ENCODE data around the gene ADGRL2. TPM values are rescaled to one million over a fixed set of nuclear protein-coding genes. Genes with fewer than 3 reads are reported as not detected.

ADGRL2 gene
- 102 TPM for polyA plus RNA-seq (2013, experiment 1 of 2)
- 104 TPM for polyA plus RNA-seq (2013, experiment 2 of 2)

GRCh38 chr1:81800695-81801650 lies at the start of gene ADGRL2:
TSS of gene ADGRL2 (plus strand) at chr1:81800934. CDS start at chr1:81836985, 36,051 bp downstream.
- Histone ChIP-seq H3K9ac (ENCODE audit: low read length) (peak within 1 kb of the TSS; percentile 81), H3K79me1 (ENCODE audit: low read length) (no peaks in the 10 kb centered on the region), H3K4me2 (ENCODE audit: low read length) (peak within 1 kb of the TSS; percentile 74), H3K4me1 (ENCODE audit: control insufficient read depth, low read depth, low read length) (no peaks in the 10 kb centered on the region), H2BK15ac (replicated peaks; ENCODE audit: low read depth) (peak within 1 kb of the TSS; percentile 38), H2BK120ac (ENCODE audit: low read depth, low read length) (peak within 1 kb of the TSS; percentile 68), H3K56ac (ENCODE audit: low read length) (peak within 1 kb of the TSS; percentile 94), H3K27ac (ENCODE audit: low read depth, low read length) (peak within 1 kb of the TSS; percentile 99), H4K8ac (ENCODE audit: low read depth, low read length) (peak within 1 kb of the TSS; percentile 89), H3K4ac (ENCODE audit: low read depth, low read length) (peak within 1 kb of the TSS; percentile 71), H3K23ac (ENCODE audit: low read length) (no peak within 1 kb of the TSS), H4K5ac (ENCODE audit: low read length) (no peak within 1 kb of the TSS), H3K36me3 (ENCODE audit: control insufficient read depth, insufficient read depth, low read length) (no peaks in the 10 kb centered on the region), H3K4me3 (ENCODE audit: low read length) (peak within 1 kb of the TSS; percentile 27), H3K79me2 (ENCODE audit: control insufficient read depth, insufficient read depth, low read length) (peaks cover 27% of the 10 kb centered on the region), H3K18ac (ENCODE audit: low read length) (peak within 1 kb of the TSS; percentile 99), H2BK5ac (ENCODE audit: low read length) (peak within 1 kb of the TSS; percentile 83), H2AK5ac (ENCODE audit: low read length) (no peak within 1 kb of the TSS), H3K27me3 (ENCODE audit: insufficient read depth, low read length, poor library complexity) (no peaks in the 10 kb centered on the region)
- peak; percentile 97 for DNase-seq
- WGBS (ENCODE audit: extremely low coverage, insufficient coverage, low lambda C conversion rate) = no CpG with 5 or more reads among the region's 81 CpGs

- Histone ChIP-seq H3K27me3 (ENCODE audit: insufficient read depth, low read length, poor library complexity) (no peaks in the 10 kb centered on the region), H3K18ac (ENCODE audit: low read length) (no peak overlapping the region), H2BK120ac (ENCODE audit: low read depth, low read length) (no peak overlapping the region), H4K5ac (ENCODE audit: low read length) (no peak overlapping the region), H3K79me2 (ENCODE audit: control insufficient read depth, insufficient read depth, low read length) (no peaks in the 10 kb centered on the region), H3K27ac (ENCODE audit: low read depth, low read length) (no peak overlapping the region), H3K4ac (ENCODE audit: low read depth, low read length) (no peak overlapping the region), H3K4me1 (ENCODE audit: control insufficient read depth, low read depth, low read length) (peaks cover 2% of the 10 kb centered on the region), H4K8ac (ENCODE audit: low read depth, low read length) (no peak overlapping the region), H3K36me3 (ENCODE audit: control insufficient read depth, insufficient read depth, low read length) (no peaks in the 10 kb centered on the region), H3K4me2 (ENCODE audit: low read length) (no peak overlapping the region), H3K23ac (ENCODE audit: low read length) (no peak overlapping the region), H2BK15ac (replicated peaks; ENCODE audit: low read depth) (no peak overlapping the region), H3K56ac (ENCODE audit: low read length) (no peak overlapping the region), H2AK5ac (ENCODE audit: low read length) (no peak overlapping the region), H3K4me3 (ENCODE audit: low read length) (no peak overlapping the region), H2BK5ac (ENCODE audit: low read length) (no peak overlapping the region), H3K9ac (ENCODE audit: low read length) (no peak overlapping the region), H3K79me1 (ENCODE audit: low read length) (no peaks in the 10 kb centered on the region)
- WGBS (ENCODE audit: extremely low coverage, insufficient coverage, low lambda C conversion rate) = no CpG with 5 or more reads among the region's 2 CpGs
- no peak for DNase-seq
These were observed 47.9 kb upstream of the ADGRL2 start for GRCh38 chr1:81752840-81753239.

- Histone ChIP-seq H3K36me3 (ENCODE audit: control insufficient read depth, insufficient read depth, low read length) (no peaks in the 10 kb centered on the region), H2BK5ac (ENCODE audit: low read length) (no peak overlapping the region)
- DNase-seq = no peak
These were observed 46.3 kb upstream of the ADGRL2 start for GRCh38 chr1:81754424-81754823.

GRCh38 chr1:81756872-81757271 lies 43.9 kb upstream of the ADGRL2 start:
- Histone ChIP-seq H3K4me2 (ENCODE audit: low read length) (no peak overlapping the region), H3K79me2 (ENCODE audit: control insufficient read depth, insufficient read depth, low read length) (no peaks in the 10 kb centered on the region), H3K79me1 (ENCODE audit: low read length) (no peaks in the 10 kb centered on the region), H2AK5ac (ENCODE audit: low read length) (no peak overlapping the region), H3K4me3 (ENCODE audit: low read length) (no peak overlapping the region), H3K56ac (ENCODE audit: low read length) (no peak overlapping the region), H3K4ac (ENCODE audit: low read depth, low read length) (no peak overlapping the region), H3K36me3 (ENCODE audit: control insufficient read depth, insufficient read depth, low read length) (no peaks in the 10 kb centered on the region), H2BK120ac (ENCODE audit: low read depth, low read length) (no peak overlapping the region), H2BK5ac (ENCODE audit: low read length) (no peak overlapping the region), H3K23ac (ENCODE audit: low read length) (no peak overlapping the region), H2BK15ac (replicated peaks; ENCODE audit: low read depth) (no peak overlapping the region), H4K5ac (ENCODE audit: low read length) (no peak overlapping the region), H3K18ac (ENCODE audit: low read length) (peak overlapping the region; percentile 60), H3K9ac (ENCODE audit: low read length) (no peak overlapping the region), H4K8ac (ENCODE audit: low read depth, low read length) (no peak overlapping the region), H3K27me3 (ENCODE audit: insufficient read depth, low read length, poor library complexity) (no peaks in the 10 kb centered on the region), H3K27ac (ENCODE audit: low read depth, low read length) (no peak overlapping the region), H3K4me1 (ENCODE audit: control insufficient read depth, low read depth, low read length) (peaks cover 2% of the 10 kb centered on the region)
- no peak for DNase-seq
- no CpG with 5 or more reads among the region's 2 CpGs for WGBS (ENCODE audit: extremely low coverage, insufficient coverage, low lambda C conversion rate)

More at GRCh38 chr1:81754424-81754823, 46.3 kb upstream of the ADGRL2 start:
- no peak overlapping the region for H3K9ac ChIP-seq (ENCODE audit: low read length)
- no peaks in the 10 kb centered on the region for H3K79me1 ChIP-seq (ENCODE audit: low read length)
- H3K79me2 ChIP-seq (ENCODE audit: control insufficient read depth, insufficient read depth, low read length) = no peaks in the 10 kb centered on the region
- no peaks in the 10 kb centered on the region for H3K27me3 ChIP-seq (ENCODE audit: insufficient read depth, low read length, poor library complexity)
- H3K4ac ChIP-seq (ENCODE audit: low read depth, low read length) = no peak overlapping the region
- no peak overlapping the region for H3K27ac ChIP-seq (ENCODE audit: low read depth, low read length)
- H3K4me3 ChIP-seq (ENCODE audit: low read length) = no peak overlapping the region
- no peak overlapping the region for H2BK120ac ChIP-seq (ENCODE audit: low read depth, low read length)
- no peak overlapping the region for H2AK5ac ChIP-seq (ENCODE audit: low read length)
- H4K8ac ChIP-seq (ENCODE audit: low read depth, low read length) = no peak overlapping the region
- no peak overlapping the region for H3K56ac ChIP-seq (ENCODE audit: low read length)
- H3K18ac ChIP-seq (ENCODE audit: low read length) = no peak overlapping the region
- H4K5ac ChIP-seq (ENCODE audit: low read length) = no peak overlapping the region
- no peak overlapping the region for H3K23ac ChIP-seq (ENCODE audit: low read length)
- H3K4me2 ChIP-seq (ENCODE audit: low read length) = no peak overlapping the region
- H2BK15ac ChIP-seq (replicated peaks; ENCODE audit: low read depth) = no peak overlapping the region
- peaks cover 2% of the 10 kb centered on the region for H3K4me1 ChIP-seq (ENCODE audit: control insufficient read depth, low read depth, low read length)

GRCh38 chr1:81757398-81758020 lies 43.2 kb upstream of the ADGRL2 start:
- DNase-seq = no peak
- Histone ChIP-seq H2BK120ac (ENCODE audit: low read depth, low read length) (no peak overlapping the region), H3K23ac (ENCODE audit: low read length) (no peak overlapping the region), H3K9ac (ENCODE audit: low read length) (no peak overlapping the region), H3K4me2 (ENCODE audit: low read length) (no peak overlapping the region), H2BK5ac (ENCODE audit: low read length) (no peak overlapping the region), H3K27me3 (ENCODE audit: insufficient read depth, low read length, poor library complexity) (no peaks in the 10 kb centered on the region), H3K79me2 (ENCODE audit: control insufficient read depth, insufficient read depth, low read length) (no peaks in the 10 kb centered on the region), H3K4me3 (ENCODE audit: low read length) (no peak overlapping the region), H4K8ac (ENCODE audit: low read depth, low read length) (no peak overlapping the region), H2AK5ac (ENCODE audit: low read length) (no peak overlapping the region), H4K5ac (ENCODE audit: low read length) (no peak overlapping the region), H3K4ac (ENCODE audit: low read depth, low read length) (no peak overlapping the region), H3K79me1 (ENCODE audit: low read length) (no peaks in the 10 kb centered on the region), H3K56ac (ENCODE audit: low read length) (no peak overlapping the region), H3K4me1 (ENCODE audit: control insufficient read depth, low read depth, low read length) (peaks cover 2% of the 10 kb centered on the region), H3K18ac (ENCODE audit: low read length) (no peak overlapping the region), H3K27ac (ENCODE audit: low read depth, low read length) (no peak overlapping the region), H2BK15ac (replicated peaks; ENCODE audit: low read depth) (no peak overlapping the region), H3K36me3 (ENCODE audit: control insufficient read depth, insufficient read depth, low read length) (no peaks in the 10 kb centered on the region)
- WGBS (ENCODE audit: extremely low coverage, insufficient coverage, low lambda C conversion rate) = no CpG with 5 or more reads among the region's 8 CpGs

Measured in mesendoderm (in vitro differentiated cells).